HepG2 (cell line): ENCODE measurements around the gene IFNB1. TPM values are rescaled to one million over a fixed set of nuclear protein-coding genes. Genes with fewer than 3 reads are reported as not detected.

Experiments used
- ATAC-seq: fragments of 200-7000 bp; cut with Tn5 transposase; 3 replicates; pipeline ENCODE4 v1.9.1; 2020; ENCODE audit warnings: mild to moderate bottlenecking, moderate library complexity
- BruUV-seq: library from RNA; stranded (reverse); fragments of 400-500 nt; replicated peaks from 2 replicates; lab custom pipeline; 2021; lab: Mats Ljungman, UMichigan
- CTCF ChIA-PET: fragments of 300-600 bp; formaldehyde crosslinking; extraction: SDS; loops from one replicate; lab custom pipeline; 2021; ENCODE audit warnings: low total read pairs, inconsistent platforms, low intra/inter-chr PET ratio; lab: Yijun Ruan, JAX
- POLR2A ChIA-PET: fragments of 350-600 bp; sonication (Branson Sonifier 250); formaldehyde crosslinking; loops from one replicate; lab custom pipeline; 2020; ENCODE audit warnings: antibody characterized with exemption, inconsistent platforms; lab: Yijun Ruan, JAX
- DNase-seq: peaks from one replicate; pipeline ENCODE4 v3.0.0-alpha.2; 2015; ENCODE audit warnings: low spot score
- FAIRE-seq: peaks from 3 replicates; lab custom pipeline; 2011; peaks lifted over from hg19 to GRCh38; lab: Jason Lieb, UNC
- H2AFZ ChIP-seq: one replicate; pipeline ENCODE4 v1.6.1; 2011; ENCODE audit warnings: low read length, inconsistent platforms
- H3K27ac ChIP-seq: fragments of 300-600 bp; 3 replicates; pipeline ENCODE4 v1.8.0; 2011; ENCODE audit warnings: mixed run types, mild to moderate bottlenecking, mixed read lengths, low read length, inconsistent platforms; ENCODE audit not compliant: insufficient read depth; ENCODE audit errors: extremely low read length
- H3K27me3 ChIP-seq, 2 experiments: fragments of 200-600 bp in 1 of 2; 2 replicates in 1 of 2; 3 replicates in 1 of 2; pipeline versions ENCODE4 v1.6.0 to v1.8.0; 2011; ENCODE audit warnings: low read length in 2 of 2, mild to moderate bottlenecking in 2 of 2, moderate library complexity in 2 of 2, inconsistent platforms in 1 of 2; ENCODE audit not compliant: insufficient read depth in 2 of 2, control insufficient read depth in 1 of 2
- H3K36me3 ChIP-seq, 2 experiments: fragments of 200-600 bp in 1 of 2; replicated peaks in 1 of 2; 2 replicates in 1 of 2; 3 replicates in 1 of 2; pipeline versions ENCODE4 v1.5.1 to v1.8.0; 2011; ENCODE audit warnings: low read length in 2 of 2, inconsistent platforms in 1 of 2; ENCODE audit not compliant: insufficient read depth in 2 of 2, control insufficient read depth in 1 of 2
- H3K4me1 ChIP-seq: 2 replicates; pipeline ENCODE4 v1.5.1; 2012; ENCODE audit warnings: low read length, inconsistent platforms; ENCODE audit not compliant: insufficient read depth
- H3K4me2 ChIP-seq: 2 replicates; pipeline ENCODE4 v1.6.0; 2011; ENCODE audit warnings: low read depth, low read length, inconsistent platforms
- H3K4me3 ChIP-seq, 3 experiments: fragments of 200-600 bp in 1 of 3; sonication (generic), shearing (Covaris generic) in 1 of 3; replicated peaks in 1 of 3; 2 replicates each; pipeline ENCODE4 v1.5.1; 2011 to 2016; ENCODE audit warnings: low read length in 3 of 3, inconsistent platforms in 2 of 3, low read depth in 2 of 3, mild to moderate bottlenecking in 2 of 3, control low read depth in 1 of 3, mixed read lengths in 1 of 3; ENCODE audit not compliant: insufficient read depth in 1 of 3
- H3K79me2 ChIP-seq: one replicate; pipeline ENCODE4 v1.6.1; 2011; ENCODE audit warnings: low read length, inconsistent platforms; ENCODE audit not compliant: insufficient read depth
- H3K9ac ChIP-seq: 2 replicates; pipeline ENCODE4 v1.6.0; 2011; ENCODE audit warnings: mild to moderate bottlenecking, low read depth, low read length, inconsistent platforms; ENCODE audit not compliant: insufficient read depth
- H3K9me3 ChIP-seq: 2 replicates; pipeline ENCODE4 v1.5.1; 2012; ENCODE audit warnings: mild to moderate bottlenecking, low read length
- H4K20me1 ChIP-seq: 2 replicates; pipeline ENCODE4 v1.6.0; 2011; ENCODE audit warnings: inconsistent platforms, mild to moderate bottlenecking, low read length, moderate library complexity; ENCODE audit not compliant: insufficient read depth
- SMARCE1 ChIP-seq: fragments of 450-650 bp; IDR thresholded peaks from 2 replicates; pipeline ENCODE4 v1.6.1; 2017; ENCODE audit warnings: borderline replicate concordance
- TEAD3 ChIP-seq: optimal IDR thresholded peaks from 2 replicates; pipeline ENCODE3; 2016; ENCODE audit warnings: borderline replicate concordance
- ZNF253 ChIP-seq: sonication (generic); formaldehyde crosslinking; IDR thresholded peaks from 2 replicates; pipeline ENCODE4 v1.8.0; 2022; ENCODE audit warnings: mild to moderate bottlenecking, missing genetic modification reagents, borderline replicate concordance
- ZNF350 ChIP-seq: sonication (generic); formaldehyde crosslinking; IDR thresholded peaks from 2 replicates; pipeline ENCODE4 v1.4.0; 2020; ENCODE audit warnings: mild to moderate bottlenecking, low read depth, missing genetic modification reagents, borderline replicate concordance
- ZNF382 ChIP-seq: sonication (generic); formaldehyde crosslinking; IDR thresholded peaks from 2 replicates; pipeline ENCODE4 v1.5.0; 2020; ENCODE audit warnings: missing genetic modification reagents, mild to moderate bottlenecking, borderline replicate concordance
- ZNF431 ChIP-seq: sonication (generic); formaldehyde crosslinking; IDR thresholded peaks from 2 replicates; pipeline ENCODE4 v1.9.0; 2022; ENCODE audit warnings: missing genetic modification reagents, low read depth, mild to moderate bottlenecking, borderline replicate concordance
- ZNF607 ChIP-seq: sonication (generic); formaldehyde crosslinking; IDR thresholded peaks from 2 replicates; pipeline ENCODE4 v1.5.1; 2020; ENCODE audit warnings: missing genetic modification reagents, mild to moderate bottlenecking, borderline replicate concordance
- ZNF616 ChIP-seq: sonication (generic); formaldehyde crosslinking; IDR thresholded peaks from 2 replicates; pipeline ENCODE4 v1.5.0; 2020; ENCODE audit warnings: low read depth, mild to moderate bottlenecking, missing genetic modification reagents
- ZNF619 ChIP-seq: sonication (generic); formaldehyde crosslinking; IDR thresholded peaks from 2 replicates; pipeline ENCODE4 v1.4.0; 2020; ENCODE audit warnings: mild to moderate bottlenecking, missing genetic modification reagents
- ZSCAN25 ChIP-seq: sonication (generic); formaldehyde crosslinking; IDR thresholded peaks from 2 replicates; pipeline ENCODE4 v1.8.0; 2022; ENCODE audit warnings: mild to moderate bottlenecking, missing genetic modification reagents
- ZSCAN30 ChIP-seq: sonication (generic); formaldehyde crosslinking; IDR thresholded peaks from 2 replicates; pipeline ENCODE4 v1.5.0; 2020; ENCODE audit warnings: mild to moderate bottlenecking, missing genetic modification reagents
- WGBS: methylation state at CpG from one replicate; pipeline ENCODE4 v1.1.6; 2017; ENCODE audit warnings: low lambda C conversion rate; 5-methylcytosine and 5-hydroxymethylcytosine counted together
- in situ Hi-C: cut with HindIII; loops from 2 replicates; pipeline ENCODE4 v1.10.0; 2017; ENCODE audit warnings: low pct_unique_long_range_greater_than_20kb; ENCODE audit not compliant: extremely low pct_ligation_motif_present
- intact Hi-C: fragments of 100-400 bp; cut with micrococcal nuclease; formaldehyde crosslinking; loops from one replicate; pipeline ENCODE4 v1.10.0; 2022; ENCODE audit not compliant: unreplicated experiment
- polyA plus RNA-seq, 8 experiments: library from polyadenylated mRNA; depleted of rRNA in 3 of 8; stranded (reverse) in 7 of 8; unstranded in 1 of 8; fragments of >200 nt; fragmentation: Illumina TruSeq in 4 of 8; extraction: Trizol in 4 of 8; gene quantifications; 2 replicates each; pipeline versions ENCODE4 v1.2.1 to v1.2.3, GENCODE V29; 2011 to 2016; ENCODE audit warnings: low read depth in 4 of 8, missing spikeins in 1 of 8, mixed read lengths in 1 of 8; ENCODE audit not compliant: insufficient read depth in 1 of 8
- total RNA-seq, 5 experiments: library from RNA; depleted of rRNA; stranded (reverse); fragments of >200 nt; fragmentation: Illumina TruSeq; extraction: Trizol; gene quantifications; 2 replicates each; pipeline ENCODE4 v1.2.3, GENCODE V29; 2016; ENCODE audit warnings: low read depth in 1 of 5
- TF ChIP-seq, protein P1 (sequence below): sonication (generic); formaldehyde crosslinking; IDR thresholded peaks from 2 replicates; pipeline ENCODE4 v1.5.0; 2020; ENCODE audit warnings: missing genetic modification reagents
- TF ChIP-seq, protein P2 (sequence below): sonication (generic); formaldehyde crosslinking; IDR thresholded peaks from 2 replicates; pipeline ENCODE4 v1.8.1; 2023; ENCODE audit warnings: mild to moderate bottlenecking, missing genetic modification reagents, borderline replicate concordance
- TF ChIP-seq, protein P3 (sequence below): sonication (generic); formaldehyde crosslinking; IDR thresholded peaks from 2 replicates; pipeline ENCODE4 v1.5.1; 2020; ENCODE audit warnings: mild to moderate bottlenecking, missing genetic modification reagents, moderate library complexity
- TF ChIP-seq, protein P4 (sequence below): IDR thresholded peaks from 2 replicates; pipeline ENCODE4 v1.6.1; 2016; ENCODE audit warnings: low read depth, borderline replicate concordance

IFNB1 gene
- total and polyA plus RNA-seq, 2 of the 13 experiments (the other 11 are each of a cell fraction or from before 2014, with no cell fraction given): not detected

DNA sequence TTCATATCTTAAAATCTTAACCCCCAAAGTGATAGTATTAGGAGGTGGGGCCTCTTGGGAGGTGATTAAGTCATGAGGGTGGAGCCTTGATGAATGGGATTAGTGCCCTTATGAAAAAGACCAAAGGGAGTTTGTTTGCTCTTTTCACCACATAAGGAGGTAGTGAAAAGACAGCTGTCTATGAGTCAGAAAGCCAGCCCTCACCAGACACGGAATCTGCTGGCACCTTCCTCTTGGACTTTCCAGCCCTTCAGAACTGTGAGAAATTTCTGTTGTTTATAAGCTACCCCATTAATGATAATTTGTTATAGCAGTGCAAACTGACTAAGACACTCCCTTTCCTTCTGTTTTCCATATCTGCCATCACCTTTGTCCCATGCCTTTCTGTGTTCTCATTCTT lies 20.8 kb downstream of the IFNB1 start:
- no peaks in the 10 kb centered on the region for H3K79me2 ChIP-seq
- TF ChIP-seq ZNF431 (no peak), ZSCAN30 (CRISPR knock-in tag) (no peak), ZNF253 (CRISPR knock-in tag) (no peak), ZNF350 (CRISPR knock-in tag) (no peak), ZNF607 (CRISPR knock-in tag) (no peak), ZNF382 (CRISPR knock-in tag) (no peak), TEAD3 (CRISPR knock-in tag) (no peak), SMARCE1 (no peak), ZNF619 (CRISPR knock-in tag) (no peak), ZNF616 (CRISPR knock-in tag) (no peak), ZSCAN25 (CRISPR knock-in tag) (no peak)
- TF ChIP-seq, protein P1, sequence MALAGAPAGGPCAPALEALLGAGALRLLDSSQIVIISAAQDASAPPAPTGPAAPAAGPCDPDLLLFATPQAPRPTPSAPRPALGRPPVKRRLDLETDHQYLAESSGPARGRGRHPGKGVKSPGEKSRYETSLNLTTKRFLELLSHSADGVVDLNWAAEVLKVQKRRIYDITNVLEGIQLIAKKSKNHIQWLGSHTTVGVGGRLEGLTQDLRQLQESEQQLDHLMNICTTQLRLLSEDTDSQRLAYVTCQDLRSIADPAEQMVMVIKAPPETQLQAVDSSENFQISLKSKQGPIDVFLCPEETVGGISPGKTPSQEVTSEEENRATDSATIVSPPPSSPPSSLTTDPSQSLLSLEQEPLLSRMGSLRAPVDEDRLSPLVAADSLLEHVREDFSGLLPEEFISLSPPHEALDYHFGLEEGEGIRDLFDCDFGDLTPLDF: no peak
- TF ChIP-seq, protein P2, sequence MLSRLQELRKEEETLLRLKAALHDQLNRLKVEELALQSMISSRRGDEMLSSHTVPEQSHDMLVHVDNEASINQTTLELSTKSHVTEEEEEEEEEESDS: no peak
- TF ChIP-seq, protein P3, sequence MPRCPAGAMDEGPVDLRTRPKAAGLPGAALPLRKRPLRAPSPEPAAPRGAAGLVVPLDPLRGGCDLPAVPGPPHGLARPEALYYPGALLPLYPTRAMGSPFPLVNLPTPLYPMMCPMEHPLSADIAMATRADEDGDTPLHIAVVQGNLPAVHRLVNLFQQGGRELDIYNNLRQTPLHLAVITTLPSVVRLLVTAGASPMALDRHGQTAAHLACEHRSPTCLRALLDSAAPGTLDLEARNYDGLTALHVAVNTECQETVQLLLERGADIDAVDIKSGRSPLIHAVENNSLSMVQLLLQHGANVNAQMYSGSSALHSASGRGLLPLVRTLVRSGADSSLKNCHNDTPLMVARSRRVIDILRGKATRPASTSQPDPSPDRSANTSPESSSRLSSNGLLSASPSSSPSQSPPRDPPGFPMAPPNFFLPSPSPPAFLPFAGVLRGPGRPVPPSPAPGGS (CRISPR knock-in tag): no peak
- TF ChIP-seq, protein P4, sequence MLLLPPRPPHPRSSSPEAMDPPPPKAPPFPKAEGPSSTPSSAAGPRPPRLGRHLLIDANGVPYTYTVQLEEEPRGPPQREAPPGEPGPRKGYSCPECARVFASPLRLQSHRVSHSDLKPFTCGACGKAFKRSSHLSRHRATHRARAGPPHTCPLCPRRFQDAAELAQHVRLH: no peak
- no peaks in the 10 kb centered on the region for H4K20me1 ChIP-seq
- DNase-seq (no peak), ATAC-seq (no peak), FAIRE-seq (no peak)
- no peaks in the 10 kb centered on the region for H3K4me1 ChIP-seq
- in situ Hi-C loops (no loop called here), intact Hi-C loops (no loop called here)
- no peak overlapping the region for H3K9ac ChIP-seq
- no TSS peak for BruUV-seq
- POLR2A ChIA-PET: no interaction called here
- H3K27me3 ChIP-seq: no peaks in the 10 kb centered on the region
- 0% methylated on average over 1 of the region's 1 CpG for WGBS
- no peak overlapping the region for H2AFZ ChIP-seq
- no peak overlapping the region for H3K4me3 ChIP-seq
- H3K36me3 ChIP-seq: no peaks in the 10 kb centered on the region
- no peaks in the 10 kb centered on the region for H3K9me3 ChIP-seq
- H3K27ac ChIP-seq: no peak overlapping the region
- CTCF ChIA-PET: no interaction called here
- H3K4me2 ChIP-seq: no peak overlapping the region
